GM20000 (cell line): ENCODE data around the gene DGKQ.

Experiments used
- DNase-seq: peaks from one replicate; pipeline ENCODE4 v3.0.0; 2012; ENCODE audit warnings: low spot score
- CTCF ChIP-seq: IDR thresholded peaks from 2 replicates; pipeline ENCODE4 v1.5.1; 2012; ENCODE audit warnings: mild to moderate bottlenecking, control low read depth; ENCODE audit errors: extremely low read depth, missing control alignments

DGKQ gene

DNA sequence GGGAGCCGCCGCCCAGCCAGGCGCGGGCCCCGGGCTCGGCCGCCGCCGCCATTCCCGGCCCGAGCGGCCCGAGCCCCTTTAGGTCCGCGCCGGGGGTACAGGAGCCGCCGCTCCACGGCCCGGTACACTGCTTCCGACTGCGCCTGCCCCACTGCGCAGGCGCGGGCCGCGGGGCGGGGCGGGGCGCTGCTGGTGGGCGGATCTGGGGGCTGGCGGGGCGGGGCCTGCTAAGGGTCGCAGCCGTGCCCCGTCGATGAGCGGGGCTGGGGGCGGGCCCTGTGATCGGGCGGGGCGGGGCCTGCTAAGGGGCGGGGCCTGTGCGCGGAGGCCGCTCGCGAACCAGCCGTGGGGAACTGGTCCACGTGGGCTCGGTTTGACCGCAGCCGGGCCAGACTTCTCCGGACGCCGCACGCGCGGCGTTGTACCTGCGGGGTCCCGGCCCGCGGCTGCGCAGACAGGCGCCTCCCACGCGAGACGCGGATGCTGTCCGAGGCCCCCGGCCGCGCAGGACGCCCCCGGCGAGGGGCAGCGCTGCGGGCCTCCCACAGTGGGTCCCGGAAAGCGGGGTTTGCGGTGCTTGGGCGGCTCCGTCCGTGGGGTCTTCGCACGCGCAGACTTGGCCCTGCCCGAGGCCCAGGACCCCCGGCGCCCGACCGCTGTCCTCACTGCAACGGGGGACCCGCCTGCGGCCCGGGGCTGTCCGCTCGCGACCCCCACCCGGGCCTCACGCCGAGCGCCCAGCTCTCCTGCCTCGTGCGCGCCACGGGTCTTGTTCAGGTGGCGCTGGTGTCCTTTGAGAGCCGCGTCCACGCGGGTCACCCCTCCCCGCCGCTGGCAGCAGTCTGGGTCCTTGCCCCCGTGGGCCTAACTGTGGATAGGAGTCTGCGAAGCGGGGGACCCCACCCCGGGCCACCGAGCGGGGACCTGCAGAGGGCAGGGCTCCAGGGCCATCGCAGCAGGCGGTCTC is at the start of gene DGKQ:
DGKQ (minus strand) TSS at position 139 of the 967 bp plus-strand sequence; CDS start at position 52, 87 bp downstream.
- no peak for TF ChIP-seq CTCF
- peak; percentile 100 for DNase-seq

- DNase-seq, result no peak
- TF ChIP-seq CTCF, result no peak
Observed at GRCh38 chr4:1022739-1023066, 49.3 kb upstream of the DGKQ start.

GRCh38 chr4:1022051-1022738 is 48.8 kb upstream of the DGKQ start:
- no peak for TF ChIP-seq CTCF

DNA sequence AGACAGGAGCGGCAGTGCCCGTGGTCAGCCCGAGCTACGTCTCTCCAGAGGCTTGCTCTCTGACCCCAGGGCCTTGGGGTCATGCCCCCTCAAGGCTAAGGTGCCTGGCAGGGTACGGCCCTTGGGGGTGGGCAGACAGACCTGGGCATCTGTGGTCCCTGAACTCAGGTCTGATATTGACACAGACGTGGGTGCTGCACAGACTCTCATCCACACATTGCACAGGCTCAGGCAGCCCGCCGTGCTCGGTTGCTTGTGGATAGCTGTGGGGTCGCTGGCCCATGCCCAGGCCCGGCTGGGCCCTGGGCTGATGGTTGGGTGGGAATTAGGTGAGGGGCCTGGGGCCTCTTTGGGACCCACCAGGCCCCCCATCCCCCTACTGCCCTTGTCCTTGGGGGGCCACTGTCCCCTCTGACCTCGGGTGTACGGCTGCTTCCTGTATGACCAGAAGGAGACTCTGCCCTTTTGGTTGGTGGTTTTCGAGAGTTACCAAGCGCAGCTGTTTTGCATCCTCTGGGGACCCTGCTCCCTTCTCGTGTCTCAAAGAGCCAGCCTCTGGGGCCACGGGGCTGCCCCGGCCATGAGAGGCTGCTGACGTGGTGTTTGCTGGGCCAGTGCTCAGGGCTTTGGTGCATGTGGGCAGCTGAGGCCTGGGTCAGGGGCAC is 48.1 kb upstream of the DGKQ start:
- TF ChIP-seq CTCF, result no peak
- peak; percentile 95 for DNase-seq

More at GRCh38 chr4:1022051-1022738, 48.8 kb upstream of the DGKQ start:
- no peak for DNase-seq

DNA sequence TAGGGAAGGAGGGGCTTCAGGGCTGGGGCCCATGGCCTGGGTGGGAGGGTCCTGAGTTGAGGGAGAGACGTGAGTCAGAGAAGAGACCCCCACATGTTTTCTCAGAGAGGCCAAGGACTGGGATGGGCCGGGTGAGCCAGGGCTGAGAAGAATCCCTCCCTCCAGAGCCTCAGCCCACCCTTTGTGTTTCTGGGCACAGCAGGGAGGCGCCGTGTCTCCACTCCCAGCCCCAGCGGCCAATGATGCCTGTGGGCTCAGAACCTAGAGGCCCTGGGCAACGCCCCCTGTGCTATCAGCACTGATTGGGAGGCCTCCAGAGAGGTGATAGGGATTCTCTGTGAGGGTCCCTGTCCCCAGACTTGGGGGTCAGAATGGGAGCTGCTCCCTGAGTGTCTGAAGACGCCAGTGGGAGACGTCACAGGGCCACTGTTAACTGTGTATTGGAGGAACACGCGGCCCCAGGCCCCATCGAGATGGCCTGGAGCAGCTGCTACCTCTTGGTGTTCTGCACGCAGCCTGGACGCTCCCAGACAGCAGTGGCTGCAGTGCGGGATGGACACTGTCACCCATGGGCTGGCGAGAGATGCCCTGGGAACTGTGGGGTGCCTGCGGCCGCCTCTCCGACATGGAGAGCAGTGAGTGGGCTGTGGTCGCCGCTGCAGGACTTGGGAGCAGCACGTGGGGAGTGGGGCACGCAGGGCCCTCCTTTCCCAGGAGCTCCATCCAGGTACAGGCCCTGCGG is 46.5 kb upstream of the DGKQ start:
- no peak for DNase-seq

GRCh38 chr4:1019320-1019719 is 46.0 kb upstream of the DGKQ start:
- TF ChIP-seq CTCF, result no peak
- DNase-seq, result no peak

More for the DNA sequence above, 46.5 kb upstream of the DGKQ start:
- TF ChIP-seq CTCF, result no peak
